HepG2 (cell line): ENCODE results near the gene TMEM139. TPM values are rescaled to one million over a fixed set of nuclear protein-coding genes. Genes with fewer than 3 reads are reported as not detected.

Experiments
- AKNA ChIP-seq: sonication (generic); formaldehyde crosslinking; IDR thresholded peaks from 2 replicates; pipeline ENCODE4 v1.4.0; 2020; ENCODE audit warnings: missing genetic modification reagents, borderline replicate concordance
- GABPA ChIP-seq, 2 experiments: IDR thresholded peaks; 2 replicates each; pipeline ENCODE4 v1.6.1; 2011 to 2016; ENCODE audit warnings: low read depth in 2 of 2, low read length in 1 of 2, missing biosample characterization in 1 of 2, missing genetic modification characterization in 1 of 2
- HOMEZ ChIP-seq: IDR thresholded peaks from 2 replicates; pipeline ENCODE4 v1.6.1; 2016; ENCODE audit warnings: low read depth
- IKZF1 ChIP-seq: fragments of 450-650 bp; IDR thresholded peaks from 2 replicates; pipeline ENCODE4 v1.7.1; 2016
- KLF6 ChIP-seq: IDR thresholded peaks from 2 replicates; pipeline ENCODE4 v1.8.0; 2016; ENCODE audit warnings: missing biosample characterization, missing genetic modification reagents
- LCORL ChIP-seq, 2 experiments: fragments of 450-650 bp in 1 of 2; sonication (generic) in 1 of 2; formaldehyde crosslinking in 1 of 2; IDR thresholded peaks; 2 replicates each; pipeline versions ENCODE4 v1.5.0 to v1.6.1; 2017 to 2020; ENCODE audit warnings: antibody characterized with exemption in 1 of 2, missing genetic modification reagents in 1 of 2
- MIER2 ChIP-seq: IDR thresholded peaks from 2 replicates; pipeline ENCODE4 v1.6.1; 2016; ENCODE audit warnings: missing biosample characterization, missing genetic modification reagents
- SATB2 ChIP-seq: sonication (generic); formaldehyde crosslinking; IDR thresholded peaks from 2 replicates; pipeline ENCODE4 v1.5.0; 2020; ENCODE audit warnings: missing genetic modification reagents
- SETDB1 ChIP-seq: sonication (generic); formaldehyde crosslinking; IDR thresholded peaks from 2 replicates; pipeline ENCODE4 v1.5.1; 2020; ENCODE audit warnings: missing genetic modification reagents, mild to moderate bottlenecking, borderline replicate concordance
- SOX5 ChIP-seq: IDR thresholded peaks from 2 replicates; pipeline ENCODE4 v1.6.1; 2016; ENCODE audit warnings: borderline replicate concordance
- SUZ12 ChIP-seq: fragments of 150-350 bp; IDR thresholded peaks from 2 replicates; pipeline ENCODE4 v1.6.1; 2014; ENCODE audit warnings: low read depth, low read length
- TAF1 ChIP-seq: sonication (generic); formaldehyde crosslinking; IDR thresholded peaks from 2 replicates; pipeline ENCODE4 v1.4.0; 2020; ENCODE audit warnings: missing genetic modification reagents
- ZFAT ChIP-seq: sonication (generic); formaldehyde crosslinking; conservative IDR thresholded peaks from 2 replicates; pipeline ENCODE4 v1.8.1; 2023; ENCODE audit warnings: missing genetic modification reagents, inconsistent platforms
- ZNF407 ChIP-seq: sonication (generic); formaldehyde crosslinking; IDR thresholded peaks from one replicate; pipeline ENCODE4 v1.5.1; 2020; ENCODE audit warnings: mild to moderate bottlenecking, missing genetic modification reagents; ENCODE audit errors: not compliant biosample characterization
- ZNF530 ChIP-seq: sonication (generic); formaldehyde crosslinking; IDR thresholded peaks from 2 replicates; pipeline ENCODE4 v1.5.0; 2020; ENCODE audit warnings: low read depth, mild to moderate bottlenecking, missing genetic modification reagents
- ZNF570 ChIP-seq: sonication (generic); formaldehyde crosslinking; IDR thresholded peaks from 2 replicates; pipeline ENCODE4 v1.4.0; 2020; ENCODE audit warnings: mild to moderate bottlenecking, missing genetic modification reagents, borderline replicate concordance
- polyA plus RNA-seq, 8 experiments: library from polyadenylated mRNA; depleted of rRNA in 3 of 8; stranded (reverse) in 7 of 8; unstranded in 1 of 8; fragments of >200 nt; fragmentation: Illumina TruSeq in 4 of 8; extraction: Trizol in 4 of 8; gene quantifications; 2 replicates each; pipeline versions ENCODE4 v1.2.1 to v1.2.3, GENCODE V29; 2011 to 2016; ENCODE audit warnings: low read depth in 4 of 8, missing spikeins in 1 of 8, mixed read lengths in 1 of 8; ENCODE audit not compliant: insufficient read depth in 1 of 8
- total RNA-seq, 5 experiments: library from RNA; depleted of rRNA; stranded (reverse); fragments of >200 nt; fragmentation: Illumina TruSeq; extraction: Trizol; gene quantifications; 2 replicates each; pipeline ENCODE4 v1.2.3, GENCODE V29; 2016; ENCODE audit warnings: low read depth in 1 of 5

TMEM139 gene
- total and polyA plus RNA-seq, 2 of the 13 experiments (the other 11 are each of a cell fraction or from before 2014, with no cell fraction given): 7.9 to 14.0 TPM

GRCh38 chr7:143248761-143249354 is 35.9 kb upstream of the TMEM139 start (continued):
- TF ChIP-seq TAF1 (CRISPR knock-in tag): no peak
- TF ChIP-seq SUZ12: no peak
- no peak for TF ChIP-seq GABPA (IDR thresholded peaks at IDR 0.05; ENCODE audit: low read depth, low read length)
- no peak for TF ChIP-seq GABPA (CRISPR knock-in tag; IDR thresholded peaks at IDR 0.05; ENCODE audit: low read depth)
- TF ChIP-seq ZNF570 (CRISPR knock-in tag): no peak
- TF ChIP-seq MIER2 (CRISPR knock-in tag): no peak
- TF ChIP-seq HOMEZ (CRISPR knock-in tag): peak; percentile 76
- TF ChIP-seq KLF6 (CRISPR knock-in tag): no peak
- TF ChIP-seq LCORL (IDR thresholded peaks at IDR 0.05): no peak
- peak; percentile 84 for TF ChIP-seq LCORL (CRISPR knock-in tag; IDR thresholded peaks at IDR 0.05)
- no peak for TF ChIP-seq IKZF1
- no peak for TF ChIP-seq AKNA
- no peak for TF ChIP-seq ZNF407 (CRISPR knock-in tag)
- no peak for TF ChIP-seq ZNF530 (CRISPR knock-in tag)
- TF ChIP-seq SATB2: no peak
- no peak for TF ChIP-seq SETDB1 (CRISPR knock-in tag)
- TF ChIP-seq SOX5: peak; percentile 41; the same call in 1 of the 2 replicates
- TF ChIP-seq ZFAT (CRISPR knock-in tag): no peak
